Fibroblast of villous mesenchyme (primary cell): Measurements from ENCODE around the gene SAE1. TPM values are rescaled to one million over a fixed set of nuclear protein-coding genes. Genes with fewer than 3 reads are reported as not detected.
"Not testable (repeated sequence)": the region's sequence is repeated elsewhere in the genome, so short reads cannot be mapped to it uniquely, and the experiment has no call there.

Experiments used
- DNase-seq: peaks from one replicate; pipeline ENCODE4 v3.0.0-alpha.2; 2010; ENCODE audit warnings: low read depth
- H3K4me3 ChIP-seq: 2 replicates; pipeline ENCODE4 v1.5.1; 2011; ENCODE audit warnings: low read depth, mild to moderate bottlenecking, low read length
- CTCF ChIP-seq: IDR thresholded peaks from 2 replicates; pipeline ENCODE4 v1.5.1; 2012; ENCODE audit warnings: low read depth, mild to moderate bottlenecking, low read length; ENCODE audit not compliant: insufficient read depth
- total RNA-seq: library from RNA; depleted of rRNA; stranded (reverse); fragments of >200 nt; gene quantifications from 2 replicates; pipeline ENCODE4 v1.2.3, GENCODE V29; 2012

The SAE1 gene
- total RNA-seq, 1 donor: 160 TPM

DNA sequence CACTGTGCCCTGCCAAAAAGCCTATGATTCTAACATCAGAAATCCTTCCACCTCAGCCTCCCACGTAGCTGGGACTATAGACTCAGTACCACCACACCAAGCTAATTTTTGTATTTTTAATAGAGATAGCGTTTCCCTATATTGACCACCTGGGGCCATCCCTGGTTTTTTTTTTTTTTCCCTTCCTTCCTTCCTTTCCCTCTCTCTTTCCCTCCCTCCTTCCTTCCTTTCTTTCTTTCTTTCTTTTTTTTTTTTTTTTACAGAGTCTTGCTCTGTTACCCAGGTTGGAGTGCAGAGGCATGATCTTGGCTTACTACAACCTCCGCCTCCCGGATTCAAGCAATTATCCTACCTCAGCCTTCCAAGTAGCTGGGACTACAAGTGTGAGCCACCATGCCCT is 1.1 kb upstream of the SAE1 start:
- no peak overlapping the region for H3K4me3 ChIP-seq
- no peak for TF ChIP-seq CTCF
- DNase-seq: no peak

GRCh38 chr19:47130120-47130588 is 481 bp upstream of the SAE1 start:
- no peak for DNase-seq
- TF ChIP-seq CTCF: no peak
- H3K4me3 ChIP-seq: peak overlapping the region; percentile 18

- no peak for TF ChIP-seq CTCF
- no peak for DNase-seq
- peak overlapping the region; percentile 96 for H3K4me3 ChIP-seq
Measured at GRCh38 chr19:47132194-47132852, 1.7 kb downstream of the SAE1 start.

DNA sequence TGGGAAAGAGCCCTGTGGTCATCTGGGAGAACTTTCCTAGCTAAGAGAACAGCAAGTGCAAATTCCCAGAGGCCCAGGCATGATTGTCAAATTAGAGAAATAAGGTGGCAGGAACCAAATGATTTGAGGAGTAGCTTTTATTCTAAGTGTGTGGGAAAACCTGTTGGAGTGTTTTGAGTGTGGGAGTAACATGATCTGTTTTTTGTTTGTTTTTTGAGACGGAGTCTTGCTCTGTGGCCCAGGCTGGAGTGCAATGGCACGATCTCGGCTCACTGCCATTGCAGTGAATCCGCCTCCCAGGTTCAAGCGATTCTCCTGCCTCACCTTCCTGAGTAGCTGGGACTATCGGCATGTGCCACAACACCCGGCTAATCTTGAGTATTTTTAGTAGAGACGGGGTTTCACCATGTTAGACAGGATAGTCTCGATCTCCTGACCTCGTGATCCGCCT is 2.4 kb downstream of the SAE1 start:
- DNase-seq: no peak
- H3K4me3 ChIP-seq: peak overlapping the region; percentile 4
- no peak for TF ChIP-seq CTCF

DNA sequence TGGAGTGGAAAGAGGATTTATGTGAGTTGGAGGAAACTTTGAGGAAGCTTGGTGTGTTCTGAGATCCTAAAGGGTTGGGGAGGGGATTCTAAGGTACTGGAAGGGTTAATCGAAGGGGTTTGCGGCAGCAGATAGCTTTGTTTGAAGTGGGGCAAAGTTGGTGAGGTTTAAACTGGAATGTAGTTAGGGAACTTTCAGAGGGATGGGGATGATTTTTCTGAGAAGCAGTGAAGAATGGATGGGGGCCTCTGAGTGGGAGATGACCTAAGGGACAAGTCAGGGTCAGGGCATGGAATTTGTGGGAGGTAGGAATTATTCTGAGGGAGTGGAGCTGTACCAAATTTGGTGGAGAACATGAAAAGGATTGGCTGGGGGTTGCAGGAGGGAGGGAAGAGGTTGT is 3.9 kb downstream of the SAE1 start:
- DNase-seq: no peak
- peak overlapping the region; percentile 4 for H3K4me3 ChIP-seq
- TF ChIP-seq CTCF: no peak

- no peak overlapping the region for H3K4me3 ChIP-seq
- DNase-seq: no peak
- TF ChIP-seq CTCF: no peak
Measured at GRCh38 chr19:47135156-47135555, 4.5 kb downstream of the SAE1 start.

DNA sequence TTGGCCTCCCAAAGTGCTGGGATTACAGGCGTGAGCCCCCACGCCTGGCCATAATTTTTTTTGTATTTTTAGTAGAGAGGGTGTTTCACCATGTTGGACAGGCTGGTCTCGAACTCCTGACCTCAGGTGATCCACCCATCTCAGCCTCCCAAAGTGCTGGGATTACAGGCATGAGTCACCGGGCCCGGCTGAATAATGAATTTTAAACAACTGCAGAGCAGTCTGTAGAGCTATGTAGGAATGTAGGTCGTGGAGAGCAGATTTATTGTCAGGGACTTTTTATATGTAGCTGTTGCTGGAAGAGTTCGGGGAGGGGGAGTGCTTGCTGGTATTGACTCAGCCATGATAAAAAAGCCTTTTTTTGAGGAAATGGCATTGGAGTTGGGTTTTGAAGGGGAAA is 10.6 kb downstream of the SAE1 start:
- not testable (repeated sequence) for H3K4me3 ChIP-seq
- DNase-seq: peak; percentile 85
